Ramos (cell line): ENCODE data around the gene RAPGEF6.

Source experiments
- in situ Hi-C: fragments of 300-500 bp; cut with MboI; formaldehyde crosslinking; loops from one replicate; pipeline ENCODE4 v1.14.3; 2022; ENCODE audit warnings: low sequenced_read_pairs; ENCODE audit not compliant: unreplicated experiment

The RAPGEF6 gene

GRCh38 chr5:131459216-131459615, 175.8 kb downstream of the RAPGEF6 start:
- in situ Hi-C loops = no loop called here

GRCh38 chr5:131457193-131457592, 177.8 kb downstream of the RAPGEF6 start:
- in situ Hi-C loops = no loop called here

GRCh38 chr5:131450941-131451340, 184.1 kb downstream of the RAPGEF6 start:
- in situ Hi-C loops = no loop called here

GRCh38 chr5:131441184-131441583, 193.8 kb downstream of the RAPGEF6 start:
- in situ Hi-C loops = no loop called here

GRCh38 chr5:131436081-131436480, 198.9 kb downstream of the RAPGEF6 start:
- in situ Hi-C loops = no loop called here

- in situ Hi-C loops = no loop called here
These were observed 201.9 kb downstream of the RAPGEF6 start for GRCh38 chr5:131433109-131433508.

GRCh38 chr5:131431794-131432193, 203.2 kb downstream of the RAPGEF6 start:
- in situ Hi-C loops = no loop called here

GRCh38 chr5:131430794-131431193, 204.2 kb downstream of the RAPGEF6 start:
- in situ Hi-C loops = no loop called here

GRCh38 chr5:131426011-131426410, 209.0 kb downstream of the RAPGEF6 start:
- in situ Hi-C loops = loop anchor here (10.0 kb wide), 1 partner anchor 579 kb away; no protein-coding TSS in a partner anchor

GRCh38 chr5:131423056-131423455, 212.0 kb downstream of the RAPGEF6 start:
- in situ Hi-C loops = loop anchor here (10.0 to 25.0 kb wide), 2 partner anchors 536 to 582 kb away; no protein-coding TSS in a partner anchor

- in situ Hi-C loops = loop anchor here (10.0 to 25.0 kb wide), 2 partner anchors 533 to 585 kb away; no protein-coding TSS in a partner anchor
These were observed 215.2 kb downstream of the RAPGEF6 start for GRCh38 chr5:131419877-131420276.

GRCh38 chr5:131418846-131419245, 216.2 kb downstream of the RAPGEF6 start:
- in situ Hi-C loops = loop anchor here (25.0 kb wide), 1 partner anchor 532 kb away; no protein-coding TSS in a partner anchor

GRCh38 chr5:131417240-131417869, 217.7 kb downstream of the RAPGEF6 start:
- in situ Hi-C loops = loop anchor here (25.0 kb wide), 1 partner anchor 530 kb away; no protein-coding TSS in a partner anchor

- in situ Hi-C loops = loop anchor here (25.0 kb wide), 1 partner anchor 529 kb away; no protein-coding TSS in a partner anchor
These were observed 218.3 kb downstream of the RAPGEF6 start for GRCh38 chr5:131416729-131417128.

GRCh38 chr5:131413605-131414559, 221.1 kb downstream of the RAPGEF6 start:
- in situ Hi-C loops = loop anchor here (25.0 kb wide), 1 partner anchor 527 kb away; no protein-coding TSS in a partner anchor

- in situ Hi-C loops = loop anchor here (25.0 kb wide), 1 partner anchor 520 kb away; no protein-coding TSS in a partner anchor
These were observed 227.9 kb downstream of the RAPGEF6 start for GRCh38 chr5:131406975-131407638.

GRCh38 chr5:131406076-131406475, 229.0 kb downstream of the RAPGEF6 start:
- in situ Hi-C loops = loop anchor here (25.0 kb wide), 1 partner anchor 519 kb away; no protein-coding TSS in a partner anchor

GRCh38 chr5:131405674-131406073, 229.4 kb downstream of the RAPGEF6 start:
- in situ Hi-C loops = loop anchor here (25.0 kb wide), 1 partner anchor 518 kb away; no protein-coding TSS in a partner anchor

- in situ Hi-C loops = loop anchor here (25.0 kb wide), 1 partner anchor 513 kb away; no protein-coding TSS in a partner anchor
These were observed 234.4 kb downstream of the RAPGEF6 start for GRCh38 chr5:131400585-131400984.

GRCh38 chr5:131399007-131399406, 236.0 kb downstream of the RAPGEF6 start:
- in situ Hi-C loops = loop anchor here (25.0 kb wide), 1 partner anchor 1287 kb away; no protein-coding TSS in a partner anchor
